ENCODE data around the gene CDH20.

Gene CDH20

GRCh38 chr18:61333746-61334490, 688 bp downstream of the CDH20 start:
- H3K4me3 ChIP-seq (ENCODE audit: low read length): peak overlapping the region; percentile 52
- no peak for DNase-seq (ENCODE audit: low read depth)
- no peak for TF ChIP-seq CTCF (conservative IDR thresholded peaks at IDR 0.05; ENCODE audit: low read length)

GRCh38 chr18:61334491-61334850, 1.2 kb downstream of the CDH20 start:
- no peak for TF ChIP-seq CTCF (conservative IDR thresholded peaks at IDR 0.05; ENCODE audit: low read length)

GRCh38 chr18:61334951-61335683, 1.9 kb downstream of the CDH20 start:
- DNase-seq (ENCODE audit: low read depth): no peak
- H3K4me3 ChIP-seq (ENCODE audit: low read length): no peak overlapping the region
- no peak for TF ChIP-seq CTCF (conservative IDR thresholded peaks at IDR 0.05; ENCODE audit: low read length)

More at GRCh38 chr18:61334491-61334850, 1.2 kb downstream of the CDH20 start:
- peak overlapping the region; percentile 52 for H3K4me3 ChIP-seq (ENCODE audit: low read length)
- DNase-seq (ENCODE audit: low read depth): no peak

- DNase-seq (ENCODE audit: low read depth): no peak
- no peak overlapping the region; the same call in 1 of the 2 replicates for H3K4me3 ChIP-seq (ENCODE audit: low read length)
- no peak for TF ChIP-seq CTCF (conservative IDR thresholded peaks at IDR 0.05; ENCODE audit: low read length)
These were observed 2.7 kb downstream of the CDH20 start for GRCh38 chr18:61335684-61336555.

- no peak for TF ChIP-seq CTCF (conservative IDR thresholded peaks at IDR 0.05; ENCODE audit: low read length)
- no peak overlapping the region for H3K4me3 ChIP-seq (ENCODE audit: low read length)
- no peak for DNase-seq (ENCODE audit: low read depth)
These were observed 3.5 kb downstream of the CDH20 start for GRCh38 chr18:61336766-61337165.

- DNase-seq (ENCODE audit: low read depth): no peak
- H3K4me3 ChIP-seq (ENCODE audit: low read length): no peak overlapping the region
- TF ChIP-seq CTCF (conservative IDR thresholded peaks at IDR 0.05; ENCODE audit: low read length): no peak
These were observed 4.3 kb downstream of the CDH20 start for GRCh38 chr18:61337527-61337926.
